Tibial nerve (tissue), 4 donors: ENCODE results near the gene DENND4C.

Experiments used
- EP300 ChIP-seq, 2 donors: sonication (generic); formaldehyde crosslinking; IDR thresholded peaks; one replicate each; pipeline ENCODE4 v1.6.1; 2017; ENCODE audit warnings: antibody characterized with exemption in 2 of 2, mild to moderate bottlenecking in 1 of 2
- TF ChIP-seq, protein P1 (sequence below), 5 experiments: fragments of 200-600 bp in 3 of 5; fragments of 450-650 bp in 2 of 5; sonication (generic) in 3 of 5; IDR thresholded peaks; one replicate each; pipeline ENCODE4 v1.5.1; 2016 to 2019; ENCODE audit warnings: antibody characterized with exemption in 5 of 5, mild to moderate bottlenecking in 3 of 5, moderate library complexity in 2 of 5

DNA sequence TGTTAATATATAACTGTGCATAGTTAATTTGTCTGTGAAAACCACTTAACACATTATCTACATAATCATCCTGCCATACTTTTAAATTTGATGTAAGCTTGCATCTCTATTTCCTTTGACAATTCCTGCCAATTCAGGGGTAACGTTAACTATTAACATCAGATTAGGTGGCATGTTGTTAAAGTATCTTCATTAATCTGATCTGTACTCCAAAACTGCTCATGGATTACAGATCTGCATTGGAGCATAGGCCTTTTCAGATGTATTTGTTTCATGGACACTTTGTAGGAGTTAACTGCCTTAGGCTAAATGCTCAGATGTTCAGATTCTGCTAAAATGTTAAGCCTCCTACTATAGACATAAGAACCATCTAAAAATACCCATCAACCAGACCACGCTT, 146.4 kb downstream of the DENND4C start:
- TF ChIP-seq, protein P1, sequence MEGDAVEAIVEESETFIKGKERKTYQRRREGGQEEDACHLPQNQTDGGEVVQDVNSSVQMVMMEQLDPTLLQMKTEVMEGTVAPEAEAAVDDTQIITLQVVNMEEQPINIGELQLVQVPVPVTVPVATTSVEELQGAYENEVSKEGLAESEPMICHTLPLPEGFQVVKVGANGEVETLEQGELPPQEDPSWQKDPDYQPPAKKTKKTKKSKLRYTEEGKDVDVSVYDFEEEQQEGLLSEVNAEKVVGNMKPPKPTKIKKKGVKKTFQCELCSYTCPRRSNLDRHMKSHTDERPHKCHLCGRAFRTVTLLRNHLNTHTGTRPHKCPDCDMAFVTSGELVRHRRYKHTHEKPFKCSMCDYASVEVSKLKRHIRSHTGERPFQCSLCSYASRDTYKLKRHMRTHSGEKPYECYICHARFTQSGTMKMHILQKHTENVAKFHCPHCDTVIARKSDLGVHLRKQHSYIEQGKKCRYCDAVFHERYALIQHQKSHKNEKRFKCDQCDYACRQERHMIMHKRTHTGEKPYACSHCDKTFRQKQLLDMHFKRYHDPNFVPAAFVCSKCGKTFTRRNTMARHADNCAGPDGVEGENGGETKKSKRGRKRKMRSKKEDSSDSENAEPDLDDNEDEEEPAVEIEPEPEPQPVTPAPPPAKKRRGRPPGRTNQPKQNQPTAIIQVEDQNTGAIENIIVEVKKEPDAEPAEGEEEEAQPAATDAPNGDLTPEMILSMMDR (IDR thresholded peaks at IDR 0.05): no peak
- TF ChIP-seq EP300 (IDR thresholded peaks at IDR 0.05): no peak
